Loucy (cell line): ENCODE data around the gene ZNF724.
"Not testable (repeated sequence)": the region's sequence is repeated elsewhere in the genome, so short reads cannot be mapped to it uniquely, and the experiment has no call there.

Experiments used
- H2AFZ ChIP-seq: fragments of 200-600 bp; sonication (generic); 2 replicates; pipeline ENCODE4 v1.6.0; 2016; ENCODE audit warnings: antibody characterized with exemption, mild to moderate bottlenecking, low read length, moderate library complexity
- H3F3A ChIP-seq: fragments of 200-600 bp; 2 replicates; pipeline ENCODE4 v1.6.0; 2016; ENCODE audit warnings: antibody characterized with exemption, low read depth, mild to moderate bottlenecking
- H3K27me3 ChIP-seq: fragments of 200-600 bp; sonication (generic); 2 replicates; pipeline ENCODE4 v1.6.1; 2014; ENCODE audit warnings: low read length, mild to moderate bottlenecking; ENCODE audit not compliant: insufficient read depth, poor library complexity, severe bottlenecking
- H3K36me3 ChIP-seq: fragments of 200-600 bp; sonication (generic); 2 replicates; pipeline ENCODE4 v1.6.1; 2016; ENCODE audit warnings: low read length; ENCODE audit not compliant: insufficient read depth
- H3K4me1 ChIP-seq: fragments of 200-600 bp; sonication (generic); 2 replicates; pipeline ENCODE4 v1.5.1; 2014; ENCODE audit warnings: low read length, mild to moderate bottlenecking; ENCODE audit not compliant: insufficient read depth, poor library complexity, severe bottlenecking
- H3K4me2 ChIP-seq: fragments of 200-600 bp; sonication (generic); 2 replicates; pipeline ENCODE4 v1.6.0; 2014; ENCODE audit warnings: antibody characterized with exemption, low read length, low read depth, mild to moderate bottlenecking; ENCODE audit not compliant: poor library complexity, severe bottlenecking
- H3K4me3 ChIP-seq: fragments of 200-600 bp; sonication (generic); 2 replicates; pipeline ENCODE4 v1.5.1; 2014; ENCODE audit warnings: low read length, mild to moderate bottlenecking, mixed read lengths; ENCODE audit not compliant: poor library complexity, severe bottlenecking
- H3K79me2 ChIP-seq: fragments of 200-600 bp; sonication (generic); 2 replicates; pipeline ENCODE4 v1.6.1; 2014; ENCODE audit warnings: low read length; ENCODE audit not compliant: insufficient read depth
- H3K9ac ChIP-seq: fragments of 200-600 bp; sonication (generic); 2 replicates; pipeline ENCODE4 v1.6.0; 2014; ENCODE audit warnings: mild to moderate bottlenecking, low read depth, low read length, moderate library complexity; ENCODE audit not compliant: poor library complexity, severe bottlenecking
- H3K9me2 ChIP-seq: fragments of 200-600 bp; sonication (generic); replicated peaks from 2 replicates; pipeline ENCODE4 v1.6.1; 2016; ENCODE audit warnings: low read depth, low read length, mixed read lengths
- H3K9me3 ChIP-seq: fragments of 200-600 bp; sonication (generic); 2 replicates; pipeline ENCODE4 v1.6.1; 2014; ENCODE audit warnings: mild to moderate bottlenecking, antibody characterized with exemption, low read length, low read depth; ENCODE audit not compliant: insufficient read depth
- H4K20me1 ChIP-seq: fragments of 200-600 bp; sonication (generic); 2 replicates; pipeline ENCODE4 v1.6.0; 2014; ENCODE audit warnings: antibody characterized with exemption, low read length, mild to moderate bottlenecking; ENCODE audit not compliant: insufficient read depth, poor library complexity, severe bottlenecking
- EZH2phosphoT487 ChIP-seq: fragments of 200-600 bp; IDR thresholded peaks from 2 replicates; pipeline ENCODE4 v1.6.1; 2018; ENCODE audit warnings: antibody characterized with exemption, mild to moderate bottlenecking, moderate library complexity, borderline replicate concordance
- TF ChIP-seq, protein P1 (sequence below): fragments of 200-600 bp; sonication (generic); conservative IDR thresholded peaks from 2 replicates; pipeline ENCODE4 v1.5.1; 2014; ENCODE audit warnings: mild to moderate bottlenecking, antibody characterized with exemption, low read length

ZNF724 gene

GRCh38 chr19:23281663-23282276 lies 31.6 kb upstream of the ZNF724 start:
- H3K4me1 ChIP-seq: no peaks in the 10 kb centered on the region
- H2AFZ ChIP-seq: peak overlapping the region; percentile 70; the same call in 1 of the 2 replicates
- H3K9ac ChIP-seq: no peak overlapping the region
- no peak for TF ChIP-seq EZH2phosphoT487
- TF ChIP-seq, protein P1, sequence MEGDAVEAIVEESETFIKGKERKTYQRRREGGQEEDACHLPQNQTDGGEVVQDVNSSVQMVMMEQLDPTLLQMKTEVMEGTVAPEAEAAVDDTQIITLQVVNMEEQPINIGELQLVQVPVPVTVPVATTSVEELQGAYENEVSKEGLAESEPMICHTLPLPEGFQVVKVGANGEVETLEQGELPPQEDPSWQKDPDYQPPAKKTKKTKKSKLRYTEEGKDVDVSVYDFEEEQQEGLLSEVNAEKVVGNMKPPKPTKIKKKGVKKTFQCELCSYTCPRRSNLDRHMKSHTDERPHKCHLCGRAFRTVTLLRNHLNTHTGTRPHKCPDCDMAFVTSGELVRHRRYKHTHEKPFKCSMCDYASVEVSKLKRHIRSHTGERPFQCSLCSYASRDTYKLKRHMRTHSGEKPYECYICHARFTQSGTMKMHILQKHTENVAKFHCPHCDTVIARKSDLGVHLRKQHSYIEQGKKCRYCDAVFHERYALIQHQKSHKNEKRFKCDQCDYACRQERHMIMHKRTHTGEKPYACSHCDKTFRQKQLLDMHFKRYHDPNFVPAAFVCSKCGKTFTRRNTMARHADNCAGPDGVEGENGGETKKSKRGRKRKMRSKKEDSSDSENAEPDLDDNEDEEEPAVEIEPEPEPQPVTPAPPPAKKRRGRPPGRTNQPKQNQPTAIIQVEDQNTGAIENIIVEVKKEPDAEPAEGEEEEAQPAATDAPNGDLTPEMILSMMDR: no peak
- no peaks in the 10 kb centered on the region for H3K79me2 ChIP-seq
- H3K9me2 ChIP-seq: no peaks in the 10 kb centered on the region
- H3K36me3 ChIP-seq: no peaks in the 10 kb centered on the region
- H3K27me3 ChIP-seq: no peaks in the 10 kb centered on the region
- H4K20me1 ChIP-seq: no peaks in the 10 kb centered on the region
- H3K4me2 ChIP-seq: peak overlapping the region; percentile 16
- no peak overlapping the region for H3K4me3 ChIP-seq
- H3K9me3 ChIP-seq: no peaks in the 10 kb centered on the region
- no peaks in the 10 kb centered on the region for H3F3A ChIP-seq

DNA sequence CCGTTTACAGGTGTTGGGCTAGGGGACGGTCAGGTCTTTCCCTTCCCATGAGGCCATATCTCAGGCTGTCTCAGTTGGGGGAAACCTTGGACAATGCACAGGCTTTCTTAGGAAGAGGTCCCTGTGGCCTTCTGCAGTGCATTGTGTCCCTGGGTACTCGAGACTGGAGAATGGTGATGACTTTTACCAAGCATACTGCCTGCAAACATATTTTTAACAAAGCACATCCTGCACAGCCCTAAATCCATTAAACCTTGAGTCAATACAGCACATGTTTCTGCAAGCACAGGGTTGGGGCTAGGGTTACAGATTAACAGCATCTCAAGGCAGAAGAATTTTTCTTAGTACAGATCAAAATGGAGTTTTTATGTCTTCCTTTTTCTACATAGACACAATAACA lies 27.9 kb upstream of the ZNF724 start:
- not testable (repeated sequence) for H2AFZ ChIP-seq, H3K79me2 ChIP-seq, H3K4me2 ChIP-seq, H3F3A ChIP-seq, H3K9ac ChIP-seq, H3K9me3 ChIP-seq, H4K20me1 ChIP-seq, H3K36me3 ChIP-seq, H3K27me3 ChIP-seq, H3K9me2 ChIP-seq, H3K4me3 ChIP-seq, H3K4me1 ChIP-seq

GRCh38 chr19:23273590-23274412 lies 23.6 kb upstream of the ZNF724 start:
- Histone ChIP-seq H3K4me2 (peak overlapping the region; percentile 96), H3K4me1 (peaks cover 15% of the 10 kb centered on the region), H2AFZ (peak overlapping the region; percentile 96), H3K27me3 (no peaks in the 10 kb centered on the region), H3K36me3 (no peaks in the 10 kb centered on the region; the same call in 1 of the 2 replicates), H3K79me2 (peaks cover 38% of the 10 kb centered on the region), H3K9me2 (no peaks in the 10 kb centered on the region), H3K4me3 (peak overlapping the region; percentile 98), H3K9me3 (no peaks in the 10 kb centered on the region), H3K9ac (peak overlapping the region; percentile 88), H3F3A (no peaks in the 10 kb centered on the region), H4K20me1 (peaks cover 12% of the 10 kb centered on the region)
- TF ChIP-seq, protein P1: no peak
- no peak for TF ChIP-seq EZH2phosphoT487
